ENCODE measurements around the gene PRKAB1. TPM values are rescaled to one million over a fixed set of nuclear protein-coding genes. Genes with fewer than 3 reads are reported as not detected.

PRKAB1 gene
- total RNA-seq, 1 experiment from 2014 or later: 32.3 TPM

DNA sequence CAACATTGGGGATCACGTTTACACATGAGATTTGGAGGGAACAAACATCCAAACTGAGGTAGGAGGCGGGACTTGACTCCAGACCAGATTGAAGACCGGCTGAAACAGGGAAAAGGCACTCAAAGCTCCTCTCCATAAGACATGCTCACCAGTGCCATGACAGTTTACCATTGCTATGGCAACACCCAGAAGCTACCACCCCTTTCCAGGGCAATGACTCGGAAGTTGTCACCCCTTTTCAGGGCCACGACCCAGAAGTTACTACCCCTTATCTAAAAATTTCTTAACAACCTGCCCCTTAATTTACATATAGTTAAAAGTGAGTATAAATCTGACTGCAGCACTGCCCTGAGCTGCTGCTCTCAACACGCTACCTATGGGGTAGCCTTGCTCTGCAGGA, 40.2 kb upstream of the PRKAB1 start:
- Mint-ChIP-seq H3K27me3 (ENCODE audit: low read depth) (peaks cover 7% of the 10 kb centered on the region), H3K36me3 (no peaks in the 10 kb centered on the region), H3K4me3 (no peak overlapping the region), H3K4me1 (no peaks in the 10 kb centered on the region), H3K9me3 (peaks cover 3% of the 10 kb centered on the region; the same call in 1 of the 2 replicates), H3K27ac (no peak overlapping the region)
- CTCF ChIA-PET: interaction anchor here (0.7 to 4.1 kb wide), 3 partner anchors 15 to 74 kb away, joined by 3 to 23 read pairs (median 3); partner anchors contain the start of gene PRKAB1
- POLR2A ChIA-PET: no interaction called here
- DNase-seq (ENCODE audit: low spot score) (no peak), ATAC-seq (no peak)
- no peak for TF ChIP-seq IRF2 (CRISPR knock-in tag; IDR thresholded peaks at IDR 0.05; ENCODE audit: borderline replicate concordance, low read depth)
- TF ChIP-seq E2F1 (CRISPR knock-in tag; IDR thresholded peaks at IDR 0.05): no peak
- no peak for TF ChIP-seq MLX (CRISPR knock-in tag; IDR thresholded peaks at IDR 0.05)
- TF ChIP-seq NFYB (CRISPR knock-in tag; conservative IDR thresholded peaks at IDR 0.05; ENCODE audit: low read depth): no peak

DNA sequence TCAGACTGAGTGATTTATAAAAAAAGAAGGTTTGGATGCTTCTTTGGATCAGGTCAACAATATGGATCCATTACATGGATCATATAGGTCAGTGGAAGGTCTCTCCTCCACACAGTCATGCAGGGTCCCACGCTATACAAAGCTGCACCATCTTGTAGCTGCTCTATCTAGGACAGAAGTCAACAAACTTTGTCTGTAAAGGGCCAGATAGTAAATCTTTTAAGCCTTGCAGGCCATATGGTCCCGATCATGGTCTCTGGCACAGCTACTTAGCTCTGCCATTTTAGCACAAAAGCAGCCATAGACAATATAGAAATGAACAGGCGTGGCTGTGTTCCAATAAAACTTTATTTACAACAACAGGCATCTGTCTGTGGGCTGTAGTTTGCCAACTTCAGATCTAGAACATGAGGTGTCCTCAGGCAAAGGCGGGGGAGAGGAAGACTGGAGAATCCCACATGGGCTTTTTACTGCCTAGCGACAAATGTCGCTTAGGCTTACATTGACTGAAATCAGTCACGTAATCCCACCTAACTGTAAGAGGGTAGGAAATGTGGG, 37.6 kb upstream of the PRKAB1 start:
- H3K27me3 Mint-ChIP-seq (ENCODE audit: low read depth): no peaks in the 10 kb centered on the region
- no peak overlapping the region for H3K4me3 Mint-ChIP-seq
- POLR2A ChIA-PET: no interaction called here
- no peak overlapping the region for H3K27ac Mint-ChIP-seq
- TF ChIP-seq, protein P1, sequence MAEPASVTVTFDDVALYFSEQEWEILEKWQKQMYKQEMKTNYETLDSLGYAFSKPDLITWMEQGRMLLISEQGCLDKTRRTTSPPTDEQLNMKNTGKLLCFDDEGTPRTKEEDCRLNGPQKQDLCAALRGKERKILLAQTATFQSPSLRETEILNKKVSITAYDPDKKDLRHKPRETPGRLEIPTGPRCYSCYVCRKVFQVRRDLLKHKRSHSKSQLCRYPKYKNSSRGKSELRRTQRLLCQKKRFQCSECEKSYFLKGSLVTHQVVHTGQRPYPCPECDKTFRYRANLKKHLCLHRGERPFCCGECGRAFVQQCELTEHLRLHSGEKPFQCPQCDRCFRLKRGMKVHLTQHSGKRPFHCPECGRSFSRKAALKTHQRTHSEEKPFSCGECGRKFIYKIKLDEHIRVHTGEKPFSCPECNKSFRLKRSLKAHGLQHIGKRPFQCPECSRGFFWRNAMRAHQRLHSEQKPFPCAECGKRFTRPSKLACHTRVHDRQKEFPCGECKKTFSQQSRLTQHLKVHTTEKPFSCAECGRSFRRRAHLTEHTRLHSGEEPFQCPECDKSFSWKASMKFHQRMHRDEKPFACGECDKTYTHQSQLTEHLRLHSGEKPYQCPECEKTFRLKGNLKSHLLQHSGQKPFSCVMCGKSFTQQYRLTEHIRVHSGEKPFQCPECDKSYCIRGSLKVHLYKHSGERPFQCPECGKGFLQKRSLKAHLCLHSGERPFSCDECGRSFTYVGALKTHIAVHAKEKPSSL (CRISPR knock-in tag; conservative IDR thresholded peaks at IDR 0.05): no peak
- no peak for TF ChIP-seq SMAD4 (CRISPR knock-in tag; IDR thresholded peaks at IDR 0.05)
- no peak for TF ChIP-seq ZNF263 (CRISPR knock-in tag; IDR thresholded peaks at IDR 0.05; ENCODE audit: low read depth)
- TF ChIP-seq, protein P2, sequence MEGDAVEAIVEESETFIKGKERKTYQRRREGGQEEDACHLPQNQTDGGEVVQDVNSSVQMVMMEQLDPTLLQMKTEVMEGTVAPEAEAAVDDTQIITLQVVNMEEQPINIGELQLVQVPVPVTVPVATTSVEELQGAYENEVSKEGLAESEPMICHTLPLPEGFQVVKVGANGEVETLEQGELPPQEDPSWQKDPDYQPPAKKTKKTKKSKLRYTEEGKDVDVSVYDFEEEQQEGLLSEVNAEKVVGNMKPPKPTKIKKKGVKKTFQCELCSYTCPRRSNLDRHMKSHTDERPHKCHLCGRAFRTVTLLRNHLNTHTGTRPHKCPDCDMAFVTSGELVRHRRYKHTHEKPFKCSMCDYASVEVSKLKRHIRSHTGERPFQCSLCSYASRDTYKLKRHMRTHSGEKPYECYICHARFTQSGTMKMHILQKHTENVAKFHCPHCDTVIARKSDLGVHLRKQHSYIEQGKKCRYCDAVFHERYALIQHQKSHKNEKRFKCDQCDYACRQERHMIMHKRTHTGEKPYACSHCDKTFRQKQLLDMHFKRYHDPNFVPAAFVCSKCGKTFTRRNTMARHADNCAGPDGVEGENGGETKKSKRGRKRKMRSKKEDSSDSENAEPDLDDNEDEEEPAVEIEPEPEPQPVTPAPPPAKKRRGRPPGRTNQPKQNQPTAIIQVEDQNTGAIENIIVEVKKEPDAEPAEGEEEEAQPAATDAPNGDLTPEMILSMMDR (IDR thresholded peaks at IDR 0.05): no peak
- no peak for TF ChIP-seq OVOL2 (CRISPR knock-in tag; IDR thresholded peaks at IDR 0.05; ENCODE audit: borderline replicate concordance)
- TF ChIP-seq ATF1 (CRISPR knock-in tag; IDR thresholded peaks at IDR 0.05): no peak
- TF ChIP-seq ZNF138 (CRISPR knock-in tag; conservative IDR thresholded peaks at IDR 0.05): no peak
- TF ChIP-seq CREM (CRISPR knock-in tag; IDR thresholded peaks at IDR 0.05): no peak
- TF ChIP-seq GTF2I (CRISPR knock-in tag; conservative IDR thresholded peaks at IDR 0.05): no peak
- no peak for TF ChIP-seq IRF2 (CRISPR knock-in tag; IDR thresholded peaks at IDR 0.05; ENCODE audit: borderline replicate concordance, low read depth)
- TF ChIP-seq, protein P3, sequence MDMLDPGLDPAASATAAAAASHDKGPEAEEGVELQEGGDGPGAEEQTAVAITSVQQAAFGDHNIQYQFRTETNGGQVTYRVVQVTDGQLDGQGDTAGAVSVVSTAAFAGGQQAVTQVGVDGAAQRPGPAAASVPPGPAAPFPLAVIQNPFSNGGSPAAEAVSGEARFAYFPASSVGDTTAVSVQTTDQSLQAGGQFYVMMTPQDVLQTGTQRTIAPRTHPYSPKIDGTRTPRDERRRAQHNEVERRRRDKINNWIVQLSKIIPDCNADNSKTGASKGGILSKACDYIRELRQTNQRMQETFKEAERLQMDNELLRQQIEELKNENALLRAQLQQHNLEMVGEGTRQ (CRISPR knock-in tag; IDR thresholded peaks at IDR 0.05): no peak
- no peak for TF ChIP-seq GRHL2 (CRISPR knock-in tag; IDR thresholded peaks at IDR 0.05; ENCODE audit: insufficient replicate concordance, severe bottlenecking)
- no peaks in the 10 kb centered on the region for H3K36me3 Mint-ChIP-seq
- DNase-seq (ENCODE audit: low spot score): no peak
- CTCF ChIA-PET: no interaction called here
- no peak for ATAC-seq
- H3K4me1 Mint-ChIP-seq: peaks cover under 1% of the 10 kb centered on the region
- H3K9me3 Mint-ChIP-seq: peaks cover 3% of the 10 kb centered on the region; the same call in 1 of the 2 replicates
